Activated CD8-positive, alpha-beta memory T cell treated with anti-CD3 and anti-CD28 coated beads for 36 hours (primary cell): Measurements from ENCODE around the gene BHLHE40. TPM values are rescaled to one million over a fixed set of nuclear protein-coding genes. Genes with fewer than 3 reads are reported as not detected.

Experiments used
- CTCF ChIA-PET: fragments of 350-600 bp; sonication (Branson Sonifier 250); formaldehyde crosslinking; loops from one replicate; lab custom pipeline; 2021; ENCODE audit warnings: antibody characterized with exemption; lab: Charles Lee
- POLR2A ChIA-PET: fragments of 350-600 bp; sonication (Branson Sonifier 250); formaldehyde crosslinking; loops from one replicate; lab custom pipeline; 2021; ENCODE audit warnings: antibody characterized with exemption; lab: Charles Lee
- total RNA-seq, 2 experiments: library from RNA; stranded (reverse); gene quantifications; one replicate each; pipeline ENCODE4 v1.2.3, GENCODE V29; 2021

Gene BHLHE40
- total RNA-seq, 2 experiments from 2014 or later = 265 to 271 TPM

- POLR2A ChIA-PET = interaction anchor here (0.6 to 1.7 kb wide), 8 partner anchors 10 to 185 kb away, joined by 3 to 8 read pairs (median 3); partner anchors contain the start of gene BHLHE40
- CTCF ChIA-PET = interaction anchor here (0.6 to 2.2 kb wide), 7 partner anchors 10 to 284 kb away, joined by 3 to 7 read pairs (median 3); partner anchors contain the start of gene BHLHE40
Observed at GRCh38 chr3:5006755-5007202, 27.5 kb downstream of the BHLHE40 start.

GRCh38 chr3:5007873-5008272, 28.6 kb downstream of the BHLHE40 start:
- ChIA-PET CTCF (interaction anchor here (0.9 to 2.2 kb wide), 5 partner anchors 9 to 29 kb away, joined by 3 to 7 read pairs (median 6); partner anchors contain the start of gene BHLHE40), POLR2A (interaction anchor here (0.6 to 1.5 kb wide), 5 partner anchors 14 to 101 kb away, joined by 3 to 6 read pairs (median 4); partner anchors contain the start of gene BHLHE40)

GRCh38 chr3:5009506-5010109, 30.4 kb downstream of the BHLHE40 start:
- POLR2A ChIA-PET = no interaction called here
- CTCF ChIA-PET = interaction anchor here (1.0 to 1.5 kb wide), 2 partner anchors 15 to 30 kb away, joined by 4 read pairs; partner anchors contain the start of gene BHLHE40

GRCh38 chr3:5010140-5010539, 30.9 kb downstream of the BHLHE40 start:
- CTCF ChIA-PET = interaction anchor here (1.5 kb wide), 1 partner anchor 14 kb away, joined by 4 read pairs; no protein-coding TSS in a partner anchor
- POLR2A ChIA-PET = no interaction called here

- CTCF ChIA-PET = interaction anchor here (0.6 to 2.4 kb wide), 5 partner anchors 8 to 300 kb away, joined by 3 to 7 read pairs (median 4); no protein-coding TSS in a partner anchor
- POLR2A ChIA-PET = interaction anchor here (0.6 to 1.4 kb wide), 5 partner anchors 8 to 41 kb away, joined by 3 to 8 read pairs (median 3); partner anchors contain the start of gene BHLHE40
Observed at GRCh38 chr3:5010706-5011554, 31.7 kb downstream of the BHLHE40 start.

GRCh38 chr3:5011555-5012256, 32.5 kb downstream of the BHLHE40 start:
- CTCF ChIA-PET = interaction anchor here (0.8 to 2.4 kb wide), 5 partner anchors 9 to 300 kb away, joined by 3 to 7 read pairs (median 4); no protein-coding TSS in a partner anchor
- POLR2A ChIA-PET = interaction anchor here (0.6 to 1.4 kb wide), 6 partner anchors 9 to 40 kb away, joined by 3 to 8 read pairs (median 4); partner anchors contain the start of gene BHLHE40

- POLR2A ChIA-PET = interaction anchor here (0.5 to 1.4 kb wide), 4 partner anchors 9 to 33 kb away, joined by 3 to 8 read pairs (median 4); partner anchors contain the start of gene BHLHE40
Observed at GRCh38 chr3:5012367-5012766, 33.1 kb downstream of the BHLHE40 start.

GRCh38 chr3:5013021-5013906, 34.0 kb downstream of the BHLHE40 start:
- CTCF ChIA-PET = interaction anchor here (0.8 to 1.2 kb wide), 4 partner anchors 13 to 302 kb away, joined by 3 read pairs; no protein-coding TSS in a partner anchor
- POLR2A ChIA-PET = interaction anchor here (0.5 kb wide), 1 partner anchor 14 kb away, joined by 3 read pairs; no protein-coding TSS in a partner anchor

More at GRCh38 chr3:5012367-5012766, 33.1 kb downstream of the BHLHE40 start:
- CTCF ChIA-PET = interaction anchor here (0.6 to 2.4 kb wide), 7 partner anchors 9 to 301 kb away, joined by 3 to 7 read pairs (median 3); no protein-coding TSS in a partner anchor

GRCh38 chr3:5014391-5014790, 35.2 kb downstream of the BHLHE40 start:
- ChIA-PET CTCF (no interaction called here), POLR2A (no interaction called here)

GRCh38 chr3:5015056-5015455, 35.8 kb downstream of the BHLHE40 start:
- ChIA-PET CTCF (no interaction called here), POLR2A (no interaction called here)

- ChIA-PET POLR2A (interaction anchor here (0.5 to 1.6 kb wide), 5 partner anchors 10 to 175 kb away, joined by 3 to 7 read pairs (median 3); partner anchors contain the start of gene BHLHE40), CTCF (interaction anchor here (0.8 to 2.4 kb wide), 4 partner anchors 9 to 40 kb away, joined by 3 to 7 read pairs (median 4); no protein-coding TSS in a partner anchor)
Observed at GRCh38 chr3:5016211-5017161, 37.2 kb downstream of the BHLHE40 start.

GRCh38 chr3:5017925-5018531, 38.8 kb downstream of the BHLHE40 start:
- CTCF ChIA-PET = interaction anchor here (1.1 to 2.4 kb wide), 4 partner anchors 11 to 42 kb away, joined by 3 to 7 read pairs (median 4); no protein-coding TSS in a partner anchor
- POLR2A ChIA-PET = interaction anchor here (0.9 to 1.6 kb wide), 2 partner anchors 31 to 39 kb away, joined by 4 to 7 read pairs; partner anchors contain the start of gene BHLHE40

GRCh38 chr3:5019411-5020241, 40.4 kb downstream of the BHLHE40 start:
- POLR2A ChIA-PET = interaction anchor here (0.8 to 4.2 kb wide), 3 partner anchors 13 to 35 kb away, joined by 3 to 35 read pairs (median 3); no protein-coding TSS in a partner anchor
- CTCF ChIA-PET = no interaction called here

GRCh38 chr3:5020242-5020722, 41.0 kb downstream of the BHLHE40 start:
- ChIA-PET CTCF (interaction anchor here (3.0 kb wide), 1 partner anchor 18 kb away, joined by 12 read pairs; no protein-coding TSS in a partner anchor), POLR2A (interaction anchor here (1.7 to 4.2 kb wide), 2 partner anchors 9 to 35 kb away, joined by 8 to 35 read pairs; no protein-coding TSS in a partner anchor)
